CD4-positive, alpha-beta T cell treated with Interleukin-21 for 1 hour (primary cell): ENCODE measurements around the gene OLIG1.

Experiments used
- DNase-seq: peaks from one replicate; pipeline ENCODE4 v3.0.0-alpha.2; 2020

OLIG1 gene

DNA sequence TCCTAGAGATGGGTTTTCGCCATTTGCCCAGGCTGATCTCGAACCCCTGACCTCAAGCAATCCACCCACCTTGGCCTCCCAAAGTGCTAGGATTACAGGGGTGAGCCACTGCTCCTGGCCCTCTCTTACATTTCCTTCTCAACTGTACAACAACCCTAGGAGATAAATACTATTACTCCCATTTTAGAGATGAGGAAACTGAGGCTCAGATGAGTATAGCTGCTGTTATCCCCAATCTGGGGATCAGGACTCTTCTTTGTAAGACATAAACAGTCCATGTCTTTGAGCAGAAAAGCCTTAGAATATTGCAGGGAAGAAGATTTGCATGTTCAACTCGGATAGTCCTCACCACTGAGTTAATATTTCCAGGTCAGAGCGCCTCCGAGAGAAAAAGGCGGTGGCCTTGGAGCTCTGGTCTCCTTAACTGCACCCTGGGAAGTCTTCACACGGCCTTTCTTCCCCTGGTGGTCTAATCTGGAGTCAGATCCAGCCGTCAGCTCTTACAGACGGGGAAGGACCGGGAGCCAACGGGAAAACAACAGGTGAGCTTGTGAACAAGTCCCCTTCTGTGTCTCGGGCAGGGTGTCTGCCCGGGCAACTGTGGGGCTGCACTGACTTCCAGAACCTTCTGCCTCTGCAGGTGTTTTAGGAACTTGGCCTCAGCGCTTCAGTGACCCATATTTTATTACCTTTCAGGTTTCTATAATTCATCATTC is 5.9 kb upstream of the OLIG1 start:
- DNase-seq = no peak

DNA sequence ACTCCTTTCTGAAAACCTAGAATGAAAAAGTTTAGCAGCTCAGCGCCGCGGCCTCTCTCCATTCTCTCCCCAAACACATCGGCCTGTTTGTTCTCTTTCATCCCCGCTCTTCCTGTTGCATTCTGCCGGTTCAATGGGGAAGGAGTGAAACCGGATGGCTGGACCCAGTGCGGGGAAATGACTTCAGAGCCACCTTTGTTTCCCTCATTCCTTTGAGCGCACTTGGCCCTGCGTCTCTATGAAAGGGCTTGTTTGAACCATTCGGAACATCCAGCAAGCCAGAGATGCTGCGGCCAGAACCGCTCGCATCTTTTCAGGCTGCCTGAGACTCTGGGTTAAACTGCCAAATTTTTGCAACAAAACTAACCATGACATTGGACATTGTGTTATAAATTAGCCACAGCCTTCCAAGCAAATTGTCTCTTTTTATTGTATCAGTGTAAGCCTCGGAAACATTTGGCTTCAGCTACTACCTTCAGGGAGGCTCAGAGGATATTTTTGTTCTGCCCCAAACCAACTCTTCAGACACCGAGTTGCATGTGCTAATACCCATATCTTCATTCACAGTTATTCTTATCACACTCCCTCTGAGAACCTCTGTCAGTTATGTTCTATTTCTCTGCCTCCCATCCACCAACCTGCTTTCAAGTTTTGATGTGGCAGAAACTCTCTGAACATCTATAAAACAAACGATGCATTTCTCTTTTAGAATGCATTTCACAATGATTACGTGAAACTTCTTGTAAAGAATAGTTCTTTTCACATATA is 5.1 kb upstream of the OLIG1 start:
- DNase-seq = no peak

DNA sequence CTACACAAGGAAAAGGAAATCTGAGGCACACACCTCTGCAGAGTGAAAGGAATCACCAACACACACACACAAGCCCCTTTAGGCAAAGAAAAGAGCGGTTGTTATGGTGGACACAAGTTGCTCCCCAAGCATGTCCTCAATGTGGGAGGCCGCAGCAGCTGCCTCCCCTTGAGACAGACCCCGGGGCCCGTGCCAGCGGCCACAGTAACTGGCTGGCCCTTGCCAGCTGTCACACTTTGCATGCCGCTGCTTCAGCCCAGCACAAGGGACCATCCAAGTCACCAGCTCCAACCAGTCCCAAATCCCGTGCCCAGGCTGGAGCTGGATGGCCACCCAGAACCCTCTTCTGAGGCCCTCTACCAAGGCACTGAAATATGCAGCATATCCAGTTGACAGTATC is 2.9 kb upstream of the OLIG1 start:
- no peak for DNase-seq

DNA sequence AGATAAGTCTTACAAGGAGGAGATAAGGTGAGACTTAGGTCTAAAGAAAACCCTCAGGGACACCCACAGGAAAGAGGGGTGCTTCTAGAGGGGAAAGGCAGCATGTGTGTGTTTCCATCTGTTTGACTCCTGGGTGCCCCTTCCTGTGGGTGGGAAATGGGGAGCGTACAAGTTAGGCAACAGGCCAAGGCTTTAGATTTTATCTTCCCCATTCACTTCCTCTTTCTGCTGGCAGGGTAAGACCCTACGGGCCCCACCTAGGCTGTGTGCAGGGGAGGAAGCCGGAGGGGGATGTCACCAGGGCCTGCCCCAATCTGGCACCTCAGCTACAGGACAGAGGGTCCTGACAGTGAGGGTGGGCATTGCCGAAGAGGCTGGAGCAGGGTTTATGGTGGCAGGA is 2.5 kb upstream of the OLIG1 start:
- DNase-seq = no peak

DNA sequence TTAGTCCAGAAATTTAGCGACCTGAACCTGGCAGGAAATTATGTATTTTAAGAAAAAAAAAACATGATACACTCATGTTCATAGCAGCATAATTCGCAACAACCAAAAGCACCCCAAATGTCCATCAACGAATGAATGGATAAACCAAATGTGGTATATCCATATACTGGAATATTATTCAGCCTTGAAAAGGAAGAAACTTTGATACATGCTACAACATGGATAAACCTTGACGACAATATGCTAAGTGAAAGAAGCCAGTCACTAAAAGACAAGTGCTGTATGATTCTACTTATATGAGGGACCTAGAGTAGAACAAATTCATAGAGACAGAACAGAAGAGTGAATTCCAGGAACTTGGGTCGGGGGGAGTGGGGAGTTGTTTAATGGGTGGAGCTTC is 698 bp upstream of the OLIG1 start:
- DNase-seq = no peak

DNA sequence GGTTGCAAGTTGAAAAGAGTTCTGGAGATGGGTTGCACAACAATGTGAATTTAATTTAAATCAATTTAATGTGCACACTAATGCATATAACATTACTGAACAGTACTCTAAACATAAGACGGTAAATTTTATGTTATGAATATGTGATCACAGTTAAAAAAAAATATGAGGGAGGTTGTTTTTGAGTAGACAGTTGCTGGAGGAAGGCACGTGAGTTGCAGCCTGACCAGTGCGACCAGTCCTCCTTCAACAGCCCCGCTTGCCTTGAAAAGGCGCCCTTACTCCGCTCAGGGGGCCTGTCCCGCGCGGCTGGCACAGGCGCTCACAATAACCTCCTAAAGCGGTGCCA is 322 bp upstream of the OLIG1 start:
- DNase-seq = no peak

DNA sequence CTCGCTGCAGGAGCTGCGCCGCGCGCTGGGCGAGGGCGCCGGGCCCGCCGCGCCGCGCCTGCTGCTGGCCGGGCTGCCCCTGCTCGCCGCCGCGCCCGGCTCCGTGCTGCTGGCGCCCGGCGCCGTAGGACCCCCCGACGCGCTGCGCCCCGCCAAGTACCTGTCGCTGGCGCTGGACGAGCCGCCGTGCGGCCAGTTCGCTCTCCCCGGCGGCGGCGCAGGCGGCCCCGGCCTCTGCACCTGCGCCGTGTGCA is 730 bp downstream of the OLIG1 start:
- no peak for DNase-seq

DNA sequence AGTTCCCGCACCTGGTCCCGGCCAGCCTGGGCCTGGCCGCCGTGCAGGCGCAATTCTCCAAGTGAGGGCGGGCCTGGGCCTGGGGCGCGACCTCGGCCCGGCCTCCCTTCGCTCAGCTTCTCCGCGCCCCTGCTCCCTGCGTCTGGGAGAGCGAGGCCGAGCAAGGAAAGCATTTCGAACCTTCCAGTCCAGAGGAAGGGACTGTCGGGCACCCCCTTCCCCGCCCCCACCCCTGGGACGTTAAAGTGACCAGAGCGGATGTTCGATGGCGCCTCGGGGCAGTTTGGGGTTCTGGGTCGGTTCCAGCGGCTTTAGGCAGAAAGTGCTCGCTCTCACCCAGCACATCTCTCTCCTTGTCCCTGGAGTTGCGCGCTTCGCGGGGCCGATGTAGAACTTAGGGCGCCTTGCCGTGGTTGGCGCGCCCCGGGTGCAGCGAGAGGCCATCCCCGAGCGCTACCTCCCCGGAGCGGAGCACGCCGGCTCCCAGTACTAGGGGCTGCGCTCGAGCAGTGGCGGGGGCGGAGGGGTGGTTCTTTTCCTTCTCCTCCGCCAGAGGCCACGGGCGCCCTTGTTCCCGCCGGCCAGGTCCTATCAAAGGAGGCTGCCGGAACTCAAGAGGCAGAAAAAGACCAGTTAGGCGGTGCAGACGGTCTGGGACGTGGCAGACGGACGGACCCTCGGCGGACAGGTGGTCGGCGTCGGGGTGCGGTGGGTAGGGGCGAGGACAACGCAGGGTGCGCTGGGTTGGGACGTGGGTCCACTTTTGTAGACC is 1.2 kb downstream of the OLIG1 start:
- no peak for DNase-seq

DNA sequence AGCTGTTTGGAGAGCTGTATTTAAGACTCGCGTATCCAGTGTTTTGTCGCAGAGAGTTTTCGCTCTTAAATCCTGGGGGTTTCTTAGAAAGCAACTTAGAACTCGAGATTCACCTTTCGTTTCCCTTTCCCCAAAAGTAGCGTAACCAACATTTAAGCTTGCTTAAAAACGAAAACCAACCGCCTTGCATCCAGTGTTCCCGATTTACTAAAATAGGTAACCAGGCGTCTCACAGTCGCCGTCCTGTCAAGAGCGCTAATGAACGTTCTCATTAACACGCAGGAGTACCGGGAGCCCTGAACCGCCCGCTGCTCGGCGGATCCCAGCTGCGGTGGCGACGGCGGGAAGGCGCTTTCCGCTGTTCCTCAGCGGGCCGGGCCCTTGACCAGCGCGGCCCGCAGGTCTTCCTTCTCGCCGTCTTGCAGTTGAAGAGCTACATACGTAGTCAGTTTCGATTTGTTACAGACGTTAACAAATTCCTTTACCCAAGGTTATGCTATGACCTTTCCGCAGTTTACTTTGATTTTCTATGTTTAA is 1.9 kb downstream of the OLIG1 start:
- no peak for DNase-seq

DNA sequence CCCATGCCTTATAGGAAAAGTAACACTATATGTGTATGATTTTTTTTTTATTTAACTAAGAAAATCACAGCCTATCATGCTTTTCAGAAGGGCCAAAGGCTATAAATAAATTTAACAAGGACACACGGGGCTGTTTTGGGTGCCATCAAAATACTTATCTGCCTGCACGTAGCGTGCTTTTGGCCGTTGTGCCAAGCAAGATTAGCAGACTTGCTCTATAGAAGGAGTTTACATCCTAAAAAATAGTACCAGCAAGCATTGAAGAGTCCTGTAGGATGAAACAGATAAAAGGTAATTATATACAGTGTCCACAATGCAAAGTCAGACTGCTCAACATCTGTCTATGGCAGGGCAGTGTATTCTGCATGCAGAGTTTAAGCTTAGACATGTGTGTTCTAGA is 3.7 kb downstream of the OLIG1 start:
- no peak for DNase-seq

DNA sequence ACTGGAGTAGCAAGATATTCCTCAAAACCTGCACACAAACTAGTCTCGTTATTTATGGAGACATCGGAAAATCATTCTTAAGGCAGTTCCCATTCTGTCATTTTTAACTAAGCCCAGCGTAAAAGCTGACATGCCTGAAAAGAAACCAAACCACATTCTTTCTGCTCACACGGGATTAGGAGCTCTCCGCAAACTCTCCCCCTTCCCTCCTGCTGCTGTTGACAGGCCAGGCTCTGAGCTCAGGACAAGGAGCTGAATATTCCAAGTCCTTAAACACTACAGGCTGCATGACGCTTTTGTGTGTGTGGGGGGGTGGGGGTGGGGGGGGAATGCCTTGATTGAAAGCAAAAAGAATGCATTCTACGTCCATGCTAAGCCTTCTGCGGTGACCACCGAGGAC is 5.2 kb downstream of the OLIG1 start:
- no peak for DNase-seq

DNA sequence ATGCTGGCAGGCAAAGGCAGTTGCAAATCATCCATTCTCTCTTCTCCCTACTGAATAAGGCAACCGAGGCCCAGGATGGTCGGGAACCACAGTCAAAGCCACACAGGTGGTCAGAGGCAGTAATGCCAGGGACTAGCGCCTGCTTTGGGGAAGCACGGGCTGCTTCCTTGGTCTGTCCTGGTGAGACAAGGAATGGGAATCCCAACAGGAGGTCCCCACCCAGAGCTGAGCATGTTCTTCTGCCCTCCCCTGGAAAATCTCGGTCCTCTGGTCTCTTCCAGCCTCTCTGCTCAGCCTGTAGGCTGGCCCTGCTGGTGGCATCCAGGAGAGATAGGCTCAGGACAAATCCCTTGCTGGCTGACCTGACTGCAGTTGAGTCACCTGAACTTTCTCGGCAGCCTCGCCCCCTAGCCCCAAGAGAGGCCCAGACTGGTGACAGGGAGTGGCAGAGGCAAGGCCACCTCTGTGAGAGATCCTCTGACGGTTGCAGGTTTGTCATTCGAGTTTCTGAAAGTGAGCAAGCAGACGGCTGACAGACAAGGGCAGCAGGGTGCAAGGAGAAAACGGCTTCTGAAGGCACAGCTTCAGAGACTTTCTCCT is 5.8 kb downstream of the OLIG1 start:
- DNase-seq = no peak

DNA sequence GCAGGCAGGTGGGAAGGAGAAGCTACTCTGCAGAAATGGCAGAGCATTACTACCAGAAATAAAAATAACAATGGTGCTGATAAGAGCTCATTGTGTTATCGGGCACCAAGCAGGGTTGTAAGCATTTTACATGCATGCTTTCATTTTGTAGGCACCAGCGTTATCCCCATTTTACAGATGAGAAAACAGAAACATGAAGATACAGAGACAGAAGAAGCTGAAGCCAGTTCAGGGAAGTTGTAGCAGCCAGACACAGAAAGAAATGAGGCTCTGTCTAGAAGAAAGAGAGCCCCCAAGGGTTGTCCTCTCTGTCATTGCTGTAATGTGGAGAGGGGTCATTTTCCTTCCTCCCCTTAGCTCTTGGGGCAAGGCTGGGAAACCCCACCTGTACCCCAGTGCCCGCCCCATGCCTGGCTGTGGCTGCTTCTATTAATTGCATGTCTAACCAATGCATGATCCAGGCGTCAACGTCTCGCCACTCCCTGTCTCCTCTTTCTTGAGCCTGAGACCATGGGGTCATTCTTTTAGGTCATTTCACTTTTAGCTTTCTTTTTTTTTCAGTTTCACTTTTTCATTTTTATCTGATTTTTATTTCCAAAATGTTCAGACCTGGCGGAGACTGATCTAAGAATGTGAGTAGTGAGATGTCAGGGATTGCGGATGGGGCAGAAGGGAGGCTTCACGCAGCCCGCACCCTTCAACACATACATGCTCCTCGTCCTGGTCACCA is 6.8 kb downstream of the OLIG1 start:
- DNase-seq = no peak

DNA sequence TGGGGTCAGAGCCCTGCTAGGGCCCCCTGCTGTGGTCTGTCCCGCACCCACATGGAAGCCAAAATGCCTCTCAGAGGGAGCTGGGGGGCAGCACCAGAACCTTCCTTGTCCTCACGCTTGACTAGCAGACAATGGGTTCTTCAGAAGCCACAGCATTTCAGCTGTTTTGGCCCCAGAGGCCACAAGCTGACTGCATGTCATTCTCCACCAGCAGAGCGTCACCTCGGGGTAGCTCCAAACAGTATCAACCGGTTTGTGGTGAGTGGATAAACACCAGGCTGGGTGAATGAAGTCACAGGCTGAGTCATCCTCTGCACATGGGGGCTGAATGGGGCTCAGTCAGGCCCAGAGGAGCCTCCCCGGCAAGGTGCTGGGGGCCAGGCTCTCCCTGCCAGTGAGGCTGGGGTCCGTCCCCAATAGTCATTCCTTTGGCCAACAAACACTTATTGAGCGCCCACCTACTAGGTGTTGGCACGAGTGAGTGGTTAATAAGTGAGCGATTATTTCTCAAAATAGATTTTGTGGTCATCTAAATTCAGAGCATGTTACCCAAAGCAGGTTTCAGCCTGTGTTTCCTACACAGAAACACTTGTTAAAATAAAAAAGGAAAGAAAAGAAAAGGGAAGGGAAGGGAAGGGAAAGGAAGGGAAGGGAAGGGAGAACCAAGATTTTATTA is 9.1 kb downstream of the OLIG1 start:
- no peak for DNase-seq

DNA sequence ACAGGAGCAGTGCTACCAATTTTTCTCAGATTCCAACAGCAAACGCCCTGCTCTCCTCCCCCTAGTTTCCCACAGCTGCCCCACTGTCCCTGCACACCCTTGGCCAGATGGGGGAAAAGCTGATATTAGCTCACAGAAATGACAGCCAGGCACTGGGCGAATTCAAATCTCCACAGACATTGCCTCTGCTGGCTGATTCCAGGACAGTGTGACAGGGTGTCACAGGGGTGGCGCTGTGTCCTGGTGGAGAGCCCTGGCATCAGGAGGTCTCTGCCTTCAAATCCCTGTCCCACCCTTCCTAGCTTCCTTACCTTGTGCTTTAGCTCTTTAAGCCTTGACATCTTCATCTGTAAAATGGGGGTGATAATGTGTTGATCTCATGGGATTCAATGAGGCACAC is 10.4 kb downstream of the OLIG1 start:
- DNase-seq = no peak

DNA sequence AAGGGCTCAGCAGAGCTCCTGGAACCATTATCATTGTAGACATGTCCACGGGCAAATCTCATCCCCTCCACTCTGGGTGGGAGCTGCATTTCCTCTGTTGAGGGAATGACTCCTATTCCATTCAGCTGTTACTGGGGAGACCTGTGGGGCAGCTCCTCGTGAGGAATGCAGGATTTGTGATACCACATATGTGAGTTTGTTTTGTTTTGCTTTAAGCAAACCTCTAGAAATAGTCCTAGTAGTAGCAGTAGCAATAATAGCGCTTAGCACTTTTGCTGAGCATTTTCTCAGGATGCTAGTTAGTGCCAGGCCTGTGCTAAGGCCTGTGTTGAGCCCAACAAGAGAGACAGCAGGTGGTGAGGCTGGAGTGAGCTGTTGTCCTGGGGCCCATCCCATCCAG is 10.8 kb downstream of the OLIG1 start:
- no peak for DNase-seq

DNA sequence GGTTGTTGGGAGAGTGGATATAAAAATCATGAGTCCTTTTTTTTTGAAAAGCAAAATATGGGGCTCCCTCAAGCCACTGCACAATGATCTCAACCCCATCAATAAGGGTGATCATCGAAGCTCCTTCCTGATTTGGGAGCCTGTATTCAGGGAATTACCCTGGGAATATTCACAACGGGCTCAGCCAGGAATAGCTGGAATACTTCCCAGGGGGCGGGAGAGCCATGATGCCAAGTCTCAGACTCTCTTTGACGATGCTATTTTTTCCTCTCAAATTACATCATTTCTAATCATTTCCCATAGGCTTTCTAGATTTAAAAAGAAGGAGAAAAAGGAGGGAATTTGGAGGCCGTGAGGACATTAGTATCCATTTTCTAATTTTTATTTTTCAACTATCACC is 18.4 kb downstream of the OLIG1 start:
- no peak for DNase-seq

DNA sequence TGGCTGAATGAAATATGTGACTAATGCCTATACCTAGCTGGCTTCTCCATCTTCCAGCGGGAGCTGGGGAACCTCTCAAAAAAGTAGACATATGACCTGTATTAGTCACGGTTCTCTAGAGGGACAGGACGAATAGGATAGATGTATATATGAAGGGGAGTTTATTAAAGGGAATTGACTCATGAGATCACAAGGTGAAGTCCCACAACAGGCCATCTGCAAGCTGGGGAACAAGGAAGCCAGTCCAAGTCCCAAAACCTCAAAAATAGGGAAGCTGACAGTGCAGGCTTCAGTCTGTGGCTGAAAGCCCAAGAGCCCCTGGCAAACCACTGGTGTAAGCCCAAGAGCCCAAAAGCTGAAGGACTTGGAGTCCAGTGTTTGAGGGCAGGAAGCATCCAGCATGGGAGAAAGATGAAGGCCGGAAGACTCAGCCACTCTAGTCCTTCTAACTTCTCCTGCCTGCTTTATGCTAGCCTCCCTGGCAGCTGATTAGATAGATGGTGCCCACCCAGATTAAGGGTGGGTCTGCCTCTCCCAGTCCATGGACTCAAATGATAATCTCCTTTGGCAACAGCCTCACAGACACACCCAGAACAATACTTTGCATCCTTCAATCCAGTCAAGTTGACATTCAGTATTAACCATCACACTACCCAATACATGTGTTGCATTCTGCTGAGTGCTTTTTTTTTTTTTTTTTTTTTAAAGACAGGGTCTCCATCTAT is 19.6 kb downstream of the OLIG1 start:
- no peak for DNase-seq

DNA sequence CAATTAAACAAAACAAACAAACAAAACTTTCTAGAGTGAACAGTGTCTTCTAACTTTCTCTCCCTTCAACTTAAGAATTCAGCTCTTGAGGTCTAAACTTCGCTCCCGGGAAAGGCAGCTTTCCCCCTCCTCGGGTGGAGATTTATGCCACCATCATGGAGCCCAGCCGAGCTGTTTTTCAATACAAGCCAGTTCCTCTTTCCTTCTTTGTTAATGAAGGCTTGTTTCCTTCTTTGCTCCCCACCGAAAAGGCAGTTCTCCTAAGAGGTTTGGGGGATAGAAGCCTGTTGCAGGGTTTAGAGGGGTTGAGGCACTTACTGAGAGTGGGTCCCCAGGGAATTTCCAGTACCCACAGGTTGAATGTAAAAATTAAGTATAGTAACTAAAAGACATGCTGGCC is 26.5 kb downstream of the OLIG1 start:
- no peak for DNase-seq

DNA sequence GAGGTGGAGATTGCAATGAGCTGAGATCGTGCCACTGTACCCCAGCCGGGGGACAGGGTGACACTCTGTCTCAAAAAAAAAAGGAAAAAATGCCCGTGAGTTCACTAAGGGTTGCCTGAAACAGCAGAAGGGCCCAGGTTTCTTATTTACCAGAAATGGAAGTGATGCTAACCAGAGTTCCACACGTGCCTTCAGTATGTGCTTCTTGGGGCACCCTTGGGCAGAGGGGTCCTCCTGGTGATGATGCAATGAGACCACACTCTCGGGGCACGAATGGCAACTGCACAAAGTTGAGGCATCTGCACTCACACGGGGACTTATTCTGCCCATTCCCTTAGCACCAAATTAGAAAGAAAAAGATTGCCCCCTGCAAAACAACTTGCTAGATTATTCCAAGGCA is 29.2 kb downstream of the OLIG1 start:
- no peak for DNase-seq

DNA sequence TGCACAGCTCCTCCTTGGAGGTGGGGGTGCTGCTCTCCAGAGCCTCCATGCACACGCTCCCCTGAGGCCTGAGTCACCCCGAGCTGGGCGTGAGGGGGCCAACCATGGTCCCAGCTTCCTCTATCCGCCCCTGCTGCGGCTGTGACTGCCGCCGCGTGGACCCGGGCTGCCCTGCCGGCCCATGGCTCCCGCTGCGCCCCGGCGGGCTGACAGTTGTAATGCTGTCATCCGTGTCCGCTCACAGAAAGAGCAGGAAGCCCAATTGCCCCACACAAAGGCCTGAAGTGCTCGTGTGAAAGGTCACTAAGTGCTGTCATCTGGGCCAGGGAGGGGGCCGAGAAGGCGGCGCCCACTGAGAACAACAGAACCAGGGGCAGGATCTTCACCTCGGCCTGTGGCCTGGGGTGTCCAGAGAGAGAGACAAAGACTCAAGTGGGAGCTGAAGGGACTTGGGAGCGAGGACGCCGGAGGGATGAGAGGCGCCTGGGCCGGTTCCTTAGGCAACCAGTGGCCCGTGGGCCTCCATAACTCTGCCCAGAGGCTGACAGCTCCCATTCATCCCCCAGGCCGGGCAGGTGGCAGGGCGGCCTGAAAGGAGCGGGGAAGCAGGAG is 31.5 kb downstream of the OLIG1 start:
- DNase-seq = no peak
